ENCODE data around the gene CTNNA3.

The CTNNA3 gene

DNA sequence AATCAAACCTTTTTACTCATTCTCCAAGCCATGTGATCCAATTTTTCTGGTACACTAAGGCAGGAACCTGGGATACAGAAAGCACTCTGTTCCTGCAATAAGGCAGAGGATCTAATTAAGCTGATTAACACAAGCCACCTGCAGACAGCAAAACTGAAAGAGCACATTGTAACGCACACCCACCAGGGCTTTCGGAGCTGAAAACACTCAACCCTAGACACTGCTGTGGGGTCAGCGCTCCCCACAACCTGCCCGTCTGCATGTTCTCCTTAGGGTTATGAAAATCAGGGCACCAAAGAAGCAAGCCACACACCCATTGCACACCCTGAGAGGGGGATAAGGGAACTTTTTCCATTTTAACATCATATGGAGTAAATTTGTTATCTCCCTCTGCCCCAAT lies 1792.4 kb downstream of the CTNNA3 start:
- no peaks in the 10 kb centered on the region for H3K36me3 ChIP-seq (ENCODE audit: control insufficient read depth, insufficient read depth, low read length)
- no peak overlapping the region for H2AFZ ChIP-seq
- no peaks in the 10 kb centered on the region for H3K4me1 ChIP-seq
- no peak overlapping the region for H3K9ac ChIP-seq
- no peaks in the 10 kb centered on the region for H3K27me3 ChIP-seq (ENCODE audit: control insufficient read depth, insufficient read depth, low read length)
- H3K79me2 ChIP-seq, result no peaks in the 10 kb centered on the region
- no peak overlapping the region for H3K4me2 ChIP-seq (ENCODE audit: low read length)
- H3K4me3 ChIP-seq (ENCODE audit: low read depth, low read length), result no peak overlapping the region
- TF ChIP-seq, protein P1, sequence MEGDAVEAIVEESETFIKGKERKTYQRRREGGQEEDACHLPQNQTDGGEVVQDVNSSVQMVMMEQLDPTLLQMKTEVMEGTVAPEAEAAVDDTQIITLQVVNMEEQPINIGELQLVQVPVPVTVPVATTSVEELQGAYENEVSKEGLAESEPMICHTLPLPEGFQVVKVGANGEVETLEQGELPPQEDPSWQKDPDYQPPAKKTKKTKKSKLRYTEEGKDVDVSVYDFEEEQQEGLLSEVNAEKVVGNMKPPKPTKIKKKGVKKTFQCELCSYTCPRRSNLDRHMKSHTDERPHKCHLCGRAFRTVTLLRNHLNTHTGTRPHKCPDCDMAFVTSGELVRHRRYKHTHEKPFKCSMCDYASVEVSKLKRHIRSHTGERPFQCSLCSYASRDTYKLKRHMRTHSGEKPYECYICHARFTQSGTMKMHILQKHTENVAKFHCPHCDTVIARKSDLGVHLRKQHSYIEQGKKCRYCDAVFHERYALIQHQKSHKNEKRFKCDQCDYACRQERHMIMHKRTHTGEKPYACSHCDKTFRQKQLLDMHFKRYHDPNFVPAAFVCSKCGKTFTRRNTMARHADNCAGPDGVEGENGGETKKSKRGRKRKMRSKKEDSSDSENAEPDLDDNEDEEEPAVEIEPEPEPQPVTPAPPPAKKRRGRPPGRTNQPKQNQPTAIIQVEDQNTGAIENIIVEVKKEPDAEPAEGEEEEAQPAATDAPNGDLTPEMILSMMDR (IDR thresholded peaks at IDR 0.05), result no peak
- no peaks in the 10 kb centered on the region for H3K9me3 ChIP-seq (ENCODE audit: control insufficient read depth, low read length)
- no peak overlapping the region for H3K27ac ChIP-seq

DNA sequence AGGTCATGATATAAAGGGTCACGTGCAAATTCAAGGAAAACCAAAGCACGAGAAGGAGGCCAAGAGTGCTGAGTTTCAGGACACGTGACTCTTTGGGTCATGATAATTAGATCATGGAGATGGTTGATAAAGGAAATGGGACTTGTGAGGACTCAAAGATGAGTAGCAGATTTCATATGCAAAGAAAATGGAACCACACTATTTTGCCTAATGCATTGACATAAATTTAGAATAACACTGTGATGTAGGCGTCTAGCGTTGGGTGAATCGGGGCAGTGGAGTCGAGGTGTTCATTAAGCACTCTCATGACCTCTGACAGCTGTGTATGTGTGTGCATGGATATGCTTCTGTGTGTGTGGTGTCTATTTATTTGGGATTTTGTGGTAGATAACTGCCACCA lies 1795.7 kb downstream of the CTNNA3 start:
- H3K9me3 ChIP-seq (ENCODE audit: control insufficient read depth, low read length), result no peaks in the 10 kb centered on the region
- no peaks in the 10 kb centered on the region for H3K4me1 ChIP-seq
- no peak overlapping the region for H3K27ac ChIP-seq
- H3K4me3 ChIP-seq (ENCODE audit: low read depth, low read length), result no peak overlapping the region
- no peaks in the 10 kb centered on the region for H3K36me3 ChIP-seq (ENCODE audit: control insufficient read depth, insufficient read depth, low read length)
- TF ChIP-seq, protein P1 (IDR thresholded peaks at IDR 0.05), result no peak
- no peak overlapping the region for H2AFZ ChIP-seq
- H3K4me2 ChIP-seq (ENCODE audit: low read length), result no peak overlapping the region
- no peak overlapping the region for H3K9ac ChIP-seq
- no peaks in the 10 kb centered on the region for H3K27me3 ChIP-seq (ENCODE audit: control insufficient read depth, insufficient read depth, low read length)
- no peaks in the 10 kb centered on the region for H3K79me2 ChIP-seq

DNA sequence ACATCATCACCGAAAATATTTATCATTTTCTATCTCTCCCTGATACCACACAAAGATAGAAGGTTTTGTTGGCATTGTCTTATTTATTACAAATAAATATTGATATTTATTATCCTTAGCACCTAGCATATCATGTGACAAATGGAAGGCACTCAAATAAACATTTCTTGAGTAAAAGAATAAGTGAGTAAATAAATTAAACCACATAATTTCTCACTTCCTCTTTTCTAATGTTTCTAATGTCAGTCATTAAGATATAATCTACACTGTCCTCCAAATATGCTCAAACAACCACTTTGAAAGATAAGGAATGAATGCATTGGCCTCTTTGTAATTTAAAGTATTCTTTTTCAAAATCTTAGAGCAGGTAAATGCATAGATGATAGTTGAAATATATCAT lies 1797.9 kb downstream of the CTNNA3 start:
- Histone ChIP-seq H3K79me2 (no peaks in the 10 kb centered on the region), H3K36me3 (ENCODE audit: control insufficient read depth, insufficient read depth, low read length) (no peaks in the 10 kb centered on the region), H3K4me3 (ENCODE audit: low read depth, low read length) (no peak overlapping the region), H3K9ac (no peak overlapping the region), H3K4me2 (ENCODE audit: low read length) (no peak overlapping the region), H3K27ac (no peak overlapping the region), H3K9me3 (ENCODE audit: control insufficient read depth, low read length) (no peaks in the 10 kb centered on the region), H2AFZ (no peak overlapping the region), H3K4me1 (no peaks in the 10 kb centered on the region), H3K27me3 (ENCODE audit: control insufficient read depth, insufficient read depth, low read length) (no peaks in the 10 kb centered on the region)
- TF ChIP-seq, protein P1 (IDR thresholded peaks at IDR 0.05), result no peak

DNA sequence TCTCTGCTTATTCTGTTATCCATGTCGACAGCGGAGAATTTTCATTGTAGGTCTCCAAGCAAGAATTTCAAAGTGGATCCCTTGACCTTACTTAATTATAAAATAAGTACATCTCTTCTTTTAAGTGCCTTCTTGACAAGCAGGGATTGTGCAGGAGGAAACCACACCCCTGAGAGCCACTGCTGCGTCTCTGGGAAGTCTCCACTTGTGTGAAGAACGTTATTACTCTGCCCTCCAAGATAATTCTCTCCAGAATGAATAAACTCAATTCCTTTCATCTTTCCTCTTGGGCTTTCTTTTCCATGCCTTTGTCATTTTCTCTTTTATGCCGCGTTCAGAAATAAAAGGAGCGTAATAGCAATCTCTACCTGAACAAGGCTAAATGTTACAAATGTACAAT lies 1801.0 kb downstream of the CTNNA3 start:
- Histone ChIP-seq H3K4me2 (ENCODE audit: low read length) (no peak overlapping the region), H3K9ac (no peak overlapping the region), H3K27ac (no peak overlapping the region), H3K4me3 (ENCODE audit: low read depth, low read length) (no peak overlapping the region), H2AFZ (no peak overlapping the region), H3K4me1 (no peaks in the 10 kb centered on the region), H3K36me3 (ENCODE audit: control insufficient read depth, insufficient read depth, low read length) (no peaks in the 10 kb centered on the region), H3K27me3 (ENCODE audit: control insufficient read depth, insufficient read depth, low read length) (no peaks in the 10 kb centered on the region), H3K79me2 (no peaks in the 10 kb centered on the region), H3K9me3 (ENCODE audit: control insufficient read depth, low read length) (no peaks in the 10 kb centered on the region)
- TF ChIP-seq, protein P1 (IDR thresholded peaks at IDR 0.05), result no peak

DNA sequence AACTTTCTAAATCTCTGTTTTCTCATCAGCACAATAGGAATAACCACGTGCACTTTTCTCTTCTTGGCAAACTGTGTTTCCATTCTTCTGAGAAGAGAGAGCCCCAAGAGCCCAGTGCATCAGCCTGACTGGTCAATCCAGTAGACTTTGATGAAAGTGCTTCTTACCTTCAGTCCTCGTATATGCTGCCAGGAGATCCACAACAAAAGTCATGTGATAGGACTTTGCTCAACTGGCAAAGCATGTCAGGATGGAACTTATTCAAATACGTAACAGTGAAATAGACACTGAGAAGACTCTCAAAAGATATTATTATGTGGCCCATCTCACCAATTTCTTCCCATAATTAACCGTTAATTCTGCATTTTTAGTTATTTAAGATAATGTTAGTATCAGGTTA lies 1801.6 kb downstream of the CTNNA3 start:
- Histone ChIP-seq H3K36me3 (ENCODE audit: control insufficient read depth, insufficient read depth, low read length) (no peaks in the 10 kb centered on the region), H3K9ac (no peak overlapping the region), H3K4me3 (ENCODE audit: low read depth, low read length) (no peak overlapping the region), H3K9me3 (ENCODE audit: control insufficient read depth, low read length) (no peaks in the 10 kb centered on the region), H3K4me2 (ENCODE audit: low read length) (no peak overlapping the region), H3K4me1 (no peaks in the 10 kb centered on the region), H2AFZ (no peak overlapping the region), H3K27me3 (ENCODE audit: control insufficient read depth, insufficient read depth, low read length) (no peaks in the 10 kb centered on the region), H3K27ac (no peak overlapping the region), H3K79me2 (no peaks in the 10 kb centered on the region)
- TF ChIP-seq, protein P1 (IDR thresholded peaks at IDR 0.05), result no peak

All from parathyroid adenoma (tissue), 2 donors.